ENCODE results near the gene SELENOT.

GRCh38 chr3:150603153-150603979 is at the start of gene SELENOT:
- TF ChIP-seq CTCF (IDR thresholded peaks at IDR 0.05): peak in 4 of 5 experiments; percentile 4 to 67 (median 40)
- TF ChIP-seq EP300 (IDR thresholded peaks at IDR 0.05): peak; percentile 58 to 97
- TF ChIP-seq POLR2A (IDR thresholded peaks at IDR 0.05): peak; percentile 94 to 96
